SK-N-SH treated with all-trans-retinoic acid at 6 μM for 48 hours (cell line): ENCODE measurements around the gene LRRN4CL.

ENCODE experiments used
- ATAC-seq: fragments of 200-7000 bp; cut with Tn5 transposase; 3 replicates; pipeline ENCODE4 v1.9.1; 2020; ENCODE audit warnings: mild to moderate bottlenecking, moderate library complexity
- ARNTL ChIP-seq: fragments of 450-650 bp; formaldehyde crosslinking; IDR thresholded peaks from 2 replicates; pipeline ENCODE4 v1.5.0; 2020; ENCODE audit warnings: low read depth, mild to moderate bottlenecking, moderate library complexity, borderline replicate concordance
- BACH2 ChIP-seq: fragments of 250-450 bp; sonication (Bioruptor Pico); IDR thresholded peaks from 2 replicates; pipeline ENCODE4 v1.9.0; 2021; ENCODE audit warnings: mild to moderate bottlenecking, borderline replicate concordance
- CSDC2 ChIP-seq: fragments of 250-450 bp; sonication (Bioruptor Pico); IDR thresholded peaks from 2 replicates; pipeline ENCODE4 v1.5.0; 2020; ENCODE audit warnings: mild to moderate bottlenecking, moderate library complexity
- GLIS3 ChIP-seq: fragments of 250-450 bp; sonication (Bioruptor Pico); IDR thresholded peaks from 2 replicates; pipeline ENCODE4 v1.5.0; 2020; ENCODE audit warnings: mild to moderate bottlenecking, moderate library complexity
- ISL1 ChIP-seq: fragments of 250-450 bp; sonication (Bioruptor Pico); IDR thresholded peaks from 2 replicates; pipeline ENCODE4 v2.1.2; 2022; ENCODE audit warnings: mild to moderate bottlenecking, moderate library complexity
- OSR1 ChIP-seq: fragments of 250-450 bp; sonication (Bioruptor Pico); IDR thresholded peaks from 2 replicates; pipeline ENCODE4 v1.8.0; 2022; ENCODE audit warnings: moderate library complexity, mild to moderate bottlenecking, inconsistent platforms
- PPARA ChIP-seq: fragments of 250-450 bp; sonication (Bioruptor Pico); IDR thresholded peaks from 2 replicates; pipeline ENCODE4 v1.5.0; 2020; ENCODE audit warnings: mild to moderate bottlenecking, borderline replicate concordance
- RARB ChIP-seq: fragments of 250-450 bp; sonication (Bioruptor Pico); IDR thresholded peaks from 2 replicates; pipeline ENCODE4 v1.8.0; 2021; ENCODE audit warnings: mild to moderate bottlenecking, moderate library complexity
- TOX ChIP-seq: fragments of 250-450 bp; sonication (Bioruptor Pico); IDR thresholded peaks from 2 replicates; pipeline ENCODE4 v1.8.0; 2021; ENCODE audit warnings: mild to moderate bottlenecking, moderate library complexity, borderline replicate concordance
- TSHZ2 ChIP-seq: fragments of 250-450 bp; sonication (Bioruptor Pico); IDR thresholded peaks from 2 replicates; pipeline ENCODE4 v1.5.0; 2020; ENCODE audit warnings: mild to moderate bottlenecking, moderate library complexity
- ZC3H10 ChIP-seq: fragments of 250-450 bp; sonication (Bioruptor Pico); IDR thresholded peaks from 2 replicates; pipeline ENCODE4 v1.5.1; 2021; ENCODE audit warnings: mild to moderate bottlenecking, moderate library complexity
- ZFP3 ChIP-seq: fragments of 250-450 bp; sonication (Bioruptor Pico); IDR thresholded peaks from 2 replicates; pipeline ENCODE4 v1.5.0; 2020; ENCODE audit warnings: mild to moderate bottlenecking, moderate library complexity
- ZFP30 ChIP-seq: fragments of 450-650 bp; formaldehyde crosslinking; IDR thresholded peaks from 2 replicates; pipeline ENCODE4 v1.5.0; 2022; ENCODE audit warnings: mild to moderate bottlenecking, moderate library complexity
- ZNF565 ChIP-seq: fragments of 450-650 bp; formaldehyde crosslinking; conservative IDR thresholded peaks from 2 replicates; pipeline ENCODE4 v1.5.0; 2020; ENCODE audit warnings: low read depth, mild to moderate bottlenecking, moderate library complexity
- TF ChIP-seq, protein P1 (sequence below): fragments of 250-450 bp; sonication (Bioruptor Pico); IDR thresholded peaks from 2 replicates; pipeline ENCODE4 v1.8.0; 2021; ENCODE audit warnings: low read depth, mild to moderate bottlenecking, moderate library complexity, borderline replicate concordance
- TF ChIP-seq, protein P2 (sequence below): fragments of 250-450 bp; sonication (Bioruptor Pico); IDR thresholded peaks from 2 replicates; pipeline ENCODE4 v1.5.1; 2020; ENCODE audit warnings: low read depth, mild to moderate bottlenecking, moderate library complexity
- TF ChIP-seq, protein P3 (sequence below): fragments of 250-450 bp; sonication (Bioruptor Pico); IDR thresholded peaks from 2 replicates; pipeline ENCODE4 v1.8.0; 2020; ENCODE audit warnings: mild to moderate bottlenecking, moderate library complexity, borderline replicate concordance
- TF ChIP-seq, protein P4 (sequence below): fragments of 250-450 bp; sonication (Bioruptor Pico); IDR thresholded peaks from 2 replicates; pipeline ENCODE4 v1.5.1; 2021; ENCODE audit warnings: mild to moderate bottlenecking, moderate library complexity

The LRRN4CL gene

GRCh38 chr11:62708793-62709192, 19.5 kb upstream of the LRRN4CL start:
- no peak; the same call in 2 of the 3 replicates for ATAC-seq
- TF ChIP-seq PPARA: no peak
- no peak for TF ChIP-seq GLIS3 (CRISPR knock-in tag)
- no peak for TF ChIP-seq ZFP3
- TF ChIP-seq, protein P1, sequence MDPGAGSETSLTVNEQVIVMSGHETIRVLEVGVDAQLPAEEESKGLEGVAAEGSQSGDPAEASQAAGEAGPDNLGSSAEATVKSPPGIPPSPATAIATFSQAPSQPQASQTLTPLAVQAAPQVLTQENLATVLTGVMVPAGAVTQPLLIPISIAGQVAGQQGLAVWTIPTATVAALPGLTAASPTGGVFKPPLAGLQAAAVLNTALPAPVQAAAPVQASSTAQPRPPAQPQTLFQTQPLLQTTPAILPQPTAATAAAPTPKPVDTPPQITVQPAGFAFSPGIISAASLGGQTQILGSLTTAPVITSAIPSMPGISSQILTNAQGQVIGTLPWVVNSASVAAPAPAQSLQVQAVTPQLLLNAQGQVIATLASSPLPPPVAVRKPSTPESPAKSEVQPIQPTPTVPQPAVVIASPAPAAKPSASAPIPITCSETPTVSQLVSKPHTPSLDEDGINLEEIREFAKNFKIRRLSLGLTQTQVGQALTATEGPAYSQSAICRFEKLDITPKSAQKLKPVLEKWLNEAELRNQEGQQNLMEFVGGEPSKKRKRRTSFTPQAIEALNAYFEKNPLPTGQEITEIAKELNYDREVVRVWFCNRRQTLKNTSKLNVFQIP: no peak
- TF ChIP-seq ZNF565: no peak
- TF ChIP-seq, protein P2, sequence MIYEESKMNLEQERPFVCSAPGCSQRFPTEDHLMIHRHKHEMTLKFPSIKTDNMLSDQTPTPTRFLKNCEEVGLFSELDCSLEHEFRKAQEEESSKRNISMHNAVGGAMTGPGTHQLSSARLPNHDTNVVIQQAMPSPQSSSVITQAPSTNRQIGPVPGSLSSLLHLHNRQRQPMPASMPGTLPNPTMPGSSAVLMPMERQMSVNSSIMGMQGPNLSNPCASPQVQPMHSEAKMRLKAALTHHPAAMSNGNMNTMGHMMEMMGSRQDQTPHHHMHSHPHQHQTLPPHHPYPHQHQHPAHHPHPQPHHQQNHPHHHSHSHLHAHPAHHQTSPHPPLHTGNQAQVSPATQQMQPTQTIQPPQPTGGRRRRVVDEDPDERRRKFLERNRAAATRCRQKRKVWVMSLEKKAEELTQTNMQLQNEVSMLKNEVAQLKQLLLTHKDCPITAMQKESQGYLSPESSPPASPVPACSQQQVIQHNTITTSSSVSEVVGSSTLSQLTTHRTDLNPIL (CRISPR knock-in tag): no peak
- TF ChIP-seq OSR1 (CRISPR knock-in tag): no peak
- TF ChIP-seq BACH2 (CRISPR knock-in tag): no peak
- TF ChIP-seq TOX: no peak
- no peak for TF ChIP-seq ZC3H10
- TF ChIP-seq TSHZ2 (CRISPR knock-in tag): no peak
- no peak for TF ChIP-seq RARB (CRISPR knock-in tag)
- TF ChIP-seq ISL1 (CRISPR knock-in tag): no peak
- TF ChIP-seq ARNTL (CRISPR knock-in tag): no peak

DNA sequence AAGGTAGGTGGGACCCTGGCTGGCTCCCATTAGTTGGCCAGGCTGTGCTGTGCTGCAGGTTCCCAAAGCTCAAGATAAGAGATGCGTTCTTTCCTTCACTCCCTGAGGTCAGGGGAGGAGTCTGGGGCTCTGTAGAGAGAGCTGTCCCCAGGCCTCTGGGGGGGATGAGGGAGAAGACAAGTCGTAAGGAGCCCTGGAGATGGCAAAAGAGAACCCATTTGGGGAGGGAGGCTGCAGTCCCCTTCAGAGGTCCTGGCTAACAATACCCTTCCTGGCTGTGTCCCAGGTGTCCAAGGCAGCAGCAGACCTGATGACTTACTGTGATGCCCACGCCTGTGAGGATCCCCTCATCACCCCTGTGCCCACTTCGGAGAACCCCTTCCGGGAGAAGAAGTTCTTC, 19.1 kb upstream of the LRRN4CL start:
- TF ChIP-seq, protein P3, sequence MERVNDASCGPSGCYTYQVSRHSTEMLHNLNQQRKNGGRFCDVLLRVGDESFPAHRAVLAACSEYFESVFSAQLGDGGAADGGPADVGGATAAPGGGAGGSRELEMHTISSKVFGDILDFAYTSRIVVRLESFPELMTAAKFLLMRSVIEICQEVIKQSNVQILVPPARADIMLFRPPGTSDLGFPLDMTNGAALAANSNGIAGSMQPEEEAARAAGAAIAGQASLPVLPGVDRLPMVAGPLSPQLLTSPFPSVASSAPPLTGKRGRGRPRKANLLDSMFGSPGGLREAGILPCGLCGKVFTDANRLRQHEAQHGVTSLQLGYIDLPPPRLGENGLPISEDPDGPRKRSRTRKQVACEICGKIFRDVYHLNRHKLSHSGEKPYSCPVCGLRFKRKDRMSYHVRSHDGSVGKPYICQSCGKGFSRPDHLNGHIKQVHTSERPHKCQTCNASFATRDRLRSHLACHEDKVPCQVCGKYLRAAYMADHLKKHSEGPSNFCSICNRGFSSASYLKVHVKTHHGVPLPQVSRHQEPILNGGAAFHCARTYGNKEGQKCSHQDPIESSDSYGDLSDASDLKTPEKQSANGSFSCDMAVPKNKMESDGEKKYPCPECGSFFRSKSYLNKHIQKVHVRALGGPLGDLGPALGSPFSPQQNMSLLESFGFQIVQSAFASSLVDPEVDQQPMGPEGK: no peak
- TF ChIP-seq ZFP30 (CRISPR knock-in tag) (no peak), RARB (CRISPR knock-in tag) (no peak), GLIS3 (CRISPR knock-in tag) (no peak), ZNF565 (no peak), CSDC2 (CRISPR knock-in tag) (no peak), TSHZ2 (CRISPR knock-in tag) (no peak), ZFP3 (no peak)
- TF ChIP-seq, protein P4, sequence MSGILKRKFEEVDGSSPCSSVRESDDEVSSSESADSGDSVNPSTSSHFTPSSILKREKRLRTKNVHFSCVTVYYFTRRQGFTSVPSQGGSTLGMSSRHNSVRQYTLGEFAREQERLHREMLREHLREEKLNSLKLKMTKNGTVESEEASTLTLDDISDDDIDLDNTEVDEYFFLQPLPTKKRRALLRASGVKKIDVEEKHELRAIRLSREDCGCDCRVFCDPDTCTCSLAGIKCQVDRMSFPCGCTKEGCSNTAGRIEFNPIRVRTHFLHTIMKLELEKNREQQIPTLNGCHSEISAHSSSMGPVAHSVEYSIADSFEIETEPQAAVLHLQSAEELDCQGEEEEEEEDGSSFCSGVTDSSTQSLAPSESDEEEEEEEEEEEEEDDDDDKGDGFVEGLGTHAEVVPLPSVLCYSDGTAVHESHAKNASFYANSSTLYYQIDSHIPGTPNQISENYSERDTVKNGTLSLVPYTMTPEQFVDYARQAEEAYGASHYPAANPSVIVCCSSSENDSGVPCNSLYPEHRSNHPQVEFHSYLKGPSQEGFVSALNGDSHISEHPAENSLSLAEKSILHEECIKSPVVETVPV: no peak
- TF ChIP-seq, protein P2 (CRISPR knock-in tag): no peak
- no peak for ATAC-seq
